OCI-M1 (cell line): ENCODE results near the gene F2RL2.
"Not testable (repeated sequence)": the region's sequence is repeated elsewhere in the genome, so short reads cannot be mapped to it uniquely, and the experiment has no call there.

Experiments used
- DNase-seq: peaks from one replicate; lab custom pipeline; 2025; lab: John Stamatoyannopoulos, UW

The F2RL2 gene

DNA sequence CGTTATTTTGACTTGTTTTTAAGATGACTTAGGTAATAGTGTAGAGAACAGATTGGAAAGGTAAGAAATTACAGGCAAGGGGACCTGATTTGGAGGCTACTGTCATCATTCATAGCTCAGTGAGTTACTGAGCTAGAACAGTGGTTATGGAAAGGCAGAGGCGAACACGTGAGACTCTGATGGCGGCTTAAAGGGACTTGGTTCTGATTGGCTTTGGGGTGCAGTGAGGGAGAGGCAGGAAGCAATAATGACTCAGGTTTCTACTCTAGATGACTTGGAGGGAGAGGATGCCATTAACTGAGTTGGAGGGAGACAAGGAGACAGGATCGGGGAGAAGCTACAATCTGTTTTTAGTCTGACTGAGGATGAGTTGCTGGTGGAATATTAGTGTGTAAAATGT lies 3.0 kb downstream of the F2RL2 start:
- DNase-seq = no peak

DNA sequence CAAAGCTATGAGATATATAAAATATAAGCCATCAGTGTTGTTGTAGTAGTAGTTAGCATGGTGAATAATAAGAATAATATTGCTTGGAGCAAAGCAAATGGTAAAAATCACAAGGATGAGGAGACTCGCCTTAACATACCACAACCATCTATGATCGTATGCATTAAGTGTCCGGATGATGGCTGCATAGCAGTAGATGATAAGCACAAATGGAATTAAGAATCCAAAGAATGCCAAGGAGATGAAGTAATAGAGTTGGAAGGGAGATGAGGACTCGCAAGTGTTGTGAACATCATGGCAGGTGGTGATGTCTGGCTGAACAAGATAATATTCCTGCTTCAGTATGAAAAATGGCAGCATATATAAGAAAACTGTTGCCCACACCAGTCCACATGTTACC lies 5.5 kb downstream of the F2RL2 start:
- no peak for DNase-seq

DNA sequence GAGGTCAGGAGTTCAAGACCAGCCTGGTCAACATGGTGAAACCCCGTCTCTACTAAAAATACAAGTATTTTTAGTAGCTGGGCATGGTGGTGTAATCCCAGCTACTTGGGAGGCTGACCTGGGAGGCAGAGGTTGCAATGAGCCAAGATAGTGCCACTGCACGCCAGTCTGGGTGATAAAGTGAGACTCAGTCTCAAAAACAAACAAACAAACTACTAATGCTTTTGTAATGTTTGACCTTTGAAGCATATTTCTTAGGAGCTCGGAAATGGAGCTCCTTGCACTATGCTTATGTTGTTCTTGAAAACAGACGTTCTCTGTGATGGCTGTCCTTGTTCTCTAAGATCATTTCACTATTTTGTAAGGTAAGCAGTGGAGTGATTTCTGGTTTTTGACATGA lies 6.0 kb downstream of the F2RL2 start:
- no peak for DNase-seq

DNA sequence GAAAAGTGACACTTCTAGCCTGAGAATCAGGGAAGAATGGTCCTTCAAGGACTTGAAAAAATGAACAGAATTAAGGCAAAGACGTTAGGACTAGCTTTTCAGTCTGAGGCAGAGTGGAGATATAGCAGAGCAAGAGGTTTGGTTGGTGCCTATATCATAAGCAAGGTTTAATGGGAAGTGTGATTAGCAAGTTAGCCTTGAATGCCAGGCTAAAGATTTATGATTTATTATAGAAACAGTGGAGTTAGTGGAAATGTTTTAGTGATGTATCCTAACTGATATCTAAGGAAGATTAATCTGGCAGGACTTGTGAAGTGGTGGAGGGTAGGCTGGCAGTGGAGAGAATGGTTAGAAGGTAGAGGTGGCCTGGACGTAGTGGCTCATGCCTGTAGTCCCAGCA lies 7.0 kb downstream of the F2RL2 start:
- no peak for DNase-seq

DNA sequence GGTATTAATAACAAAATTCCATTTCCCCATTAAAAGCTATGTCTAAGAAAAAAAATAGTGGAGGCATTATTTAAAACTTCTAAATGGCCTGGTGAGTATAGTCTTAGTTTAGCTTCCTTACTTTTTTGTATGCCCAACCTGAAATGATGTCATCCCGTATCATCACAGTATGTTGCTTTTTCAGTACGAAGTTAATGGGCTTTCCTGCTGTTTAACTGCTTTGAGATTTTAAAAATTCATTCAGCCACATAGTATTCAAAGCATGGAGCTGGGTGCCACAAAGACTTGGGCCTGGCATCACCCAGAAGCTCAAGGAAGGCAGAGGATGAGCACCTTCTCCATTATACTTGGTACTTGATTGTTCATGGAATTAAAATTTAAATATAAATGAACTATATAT lies 7.4 kb downstream of the F2RL2 start:
- no peak for DNase-seq

DNA sequence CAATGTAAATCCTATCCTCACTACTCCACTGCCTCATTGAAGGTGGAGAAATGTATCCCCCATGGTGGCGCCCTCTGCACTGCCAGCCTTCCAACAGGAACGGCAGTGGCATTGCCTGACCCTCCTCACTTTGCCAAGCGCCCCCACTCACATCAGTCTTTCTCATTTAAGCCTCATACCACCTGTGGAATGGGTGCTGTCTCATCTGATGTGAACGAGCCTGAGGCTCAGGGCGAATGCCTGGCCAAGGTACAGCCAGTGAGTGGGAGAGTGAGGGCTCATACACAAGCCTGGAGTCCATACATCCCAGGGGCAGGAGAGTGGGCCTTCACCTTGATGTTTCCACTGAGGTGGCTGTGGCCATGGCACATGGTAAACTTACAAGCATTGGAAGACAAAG lies 10.3 kb downstream of the F2RL2 start:
- no peak for DNase-seq

DNA sequence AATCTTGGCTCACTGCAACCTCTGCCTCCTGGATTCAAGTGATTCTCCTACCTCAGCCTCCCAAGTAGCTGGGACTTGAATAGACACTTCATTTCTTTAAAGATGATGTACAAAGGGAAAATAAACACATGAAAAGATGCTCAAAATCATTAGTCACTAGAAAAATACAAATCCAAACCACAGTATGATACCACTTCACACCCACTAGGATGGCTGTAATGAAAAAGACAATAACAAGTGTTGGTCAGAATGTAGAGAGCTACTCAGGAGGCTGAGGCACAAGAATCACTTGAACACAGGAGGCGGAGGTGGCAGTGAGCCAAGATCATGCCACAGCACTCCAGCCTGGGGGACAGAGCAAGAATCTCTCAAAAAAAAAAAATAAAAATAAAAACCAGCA lies 13.0 kb downstream of the F2RL2 start:
- DNase-seq = no peak

DNA sequence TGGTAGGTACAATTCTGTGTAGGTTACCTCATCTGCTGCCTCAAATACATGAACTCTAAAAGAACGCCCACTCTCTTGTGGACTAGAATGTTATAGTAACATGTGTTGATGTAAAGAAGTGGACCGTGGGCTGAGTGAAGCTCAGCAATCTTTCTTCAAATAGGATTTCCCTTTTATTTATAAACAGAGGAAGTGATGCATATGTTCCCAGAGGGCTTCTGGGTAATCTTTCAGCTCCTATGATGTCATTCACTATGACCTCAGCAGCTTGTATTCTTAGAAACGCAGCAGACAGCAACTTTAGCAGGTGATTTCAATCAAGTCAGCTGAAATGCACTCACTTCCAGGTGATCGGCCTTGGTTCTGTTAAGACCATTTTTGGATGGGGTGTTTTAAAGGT lies 14.4 kb downstream of the F2RL2 start:
- DNase-seq = peak; percentile 72

DNA sequence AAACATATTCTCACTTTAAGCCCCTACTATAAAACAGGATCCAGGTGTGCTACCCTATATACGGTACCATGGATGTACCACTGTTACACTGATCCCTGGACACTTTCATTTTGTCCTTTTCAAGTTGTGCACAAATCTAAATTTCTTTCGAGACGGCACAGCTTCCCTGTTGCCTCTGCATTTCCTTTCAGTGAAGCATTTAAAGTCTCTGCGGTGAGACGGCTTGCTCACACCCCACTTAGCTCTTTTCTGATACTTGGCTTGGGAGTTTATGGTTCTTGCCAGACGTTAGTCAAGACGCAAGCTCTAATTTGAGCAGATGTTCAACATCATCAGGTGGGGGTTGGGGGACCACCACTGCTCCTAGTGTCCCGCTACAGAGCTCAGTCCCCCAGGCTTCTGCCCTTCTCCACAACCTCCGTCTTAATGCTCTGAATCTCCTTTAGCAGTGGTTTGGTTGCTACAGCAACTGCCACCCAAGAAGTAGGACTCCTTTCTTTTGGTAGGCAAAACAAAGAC lies 15.8 kb downstream of the F2RL2 start:
- DNase-seq = no peak

DNA sequence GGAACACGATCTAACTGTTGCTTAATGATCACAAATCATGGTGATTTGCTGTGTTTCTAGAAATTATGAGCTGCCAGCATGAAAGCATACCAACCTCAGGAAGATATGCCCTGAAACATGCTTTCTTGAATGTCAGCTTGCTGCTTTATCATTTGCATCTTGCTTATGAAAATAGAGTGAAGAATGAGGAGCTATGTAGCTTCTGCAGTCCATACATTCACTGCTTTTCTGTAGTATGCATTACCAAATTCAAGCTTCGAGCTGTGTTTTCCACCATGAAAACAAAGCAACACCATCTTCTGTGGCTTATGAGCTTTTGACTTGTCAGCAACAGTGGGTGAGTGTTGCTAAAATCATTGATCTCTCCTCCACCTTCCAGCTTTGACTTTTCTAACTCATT lies 16.5 kb downstream of the F2RL2 start:
- DNase-seq = no peak

DNA sequence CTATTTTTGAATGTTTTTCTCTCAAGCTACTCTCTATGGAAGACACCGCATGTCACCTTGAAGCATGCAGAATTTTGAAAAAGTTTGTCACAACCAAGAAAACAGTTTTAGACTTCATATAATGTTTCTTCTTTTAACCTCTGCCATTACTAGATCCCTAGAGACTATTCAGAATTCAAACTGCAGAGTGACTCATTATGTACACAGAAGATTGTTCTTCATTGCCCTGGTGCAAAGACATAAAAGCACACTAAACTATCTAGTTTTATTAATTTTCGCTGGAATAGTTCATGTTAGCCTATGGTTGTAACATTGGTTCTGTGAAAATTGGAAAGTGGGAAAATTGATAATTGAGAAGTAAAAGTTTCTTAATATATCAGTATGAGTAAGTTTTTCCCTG lies 18.4 kb downstream of the F2RL2 start:
- no peak for DNase-seq

DNA sequence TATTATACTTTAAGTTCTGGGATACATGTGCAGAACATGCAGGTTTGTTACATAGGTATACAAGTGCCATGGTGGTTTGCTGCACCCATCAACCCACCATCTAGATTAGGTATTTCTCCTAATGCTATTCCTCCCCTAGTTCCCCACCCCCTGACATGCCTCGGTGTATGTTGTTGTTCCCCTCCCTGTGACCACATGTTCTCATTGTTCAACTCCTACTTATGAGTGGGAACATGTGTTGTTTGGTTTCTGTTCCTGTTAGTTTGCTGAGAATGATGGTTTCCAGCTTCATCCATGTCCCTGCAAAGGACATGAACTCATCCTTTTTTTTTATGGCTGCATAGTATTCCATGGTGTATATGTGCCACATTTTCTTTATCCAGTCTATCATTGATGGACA lies 19.2 kb downstream of the F2RL2 start:
- not testable (repeated sequence) for DNase-seq

DNA sequence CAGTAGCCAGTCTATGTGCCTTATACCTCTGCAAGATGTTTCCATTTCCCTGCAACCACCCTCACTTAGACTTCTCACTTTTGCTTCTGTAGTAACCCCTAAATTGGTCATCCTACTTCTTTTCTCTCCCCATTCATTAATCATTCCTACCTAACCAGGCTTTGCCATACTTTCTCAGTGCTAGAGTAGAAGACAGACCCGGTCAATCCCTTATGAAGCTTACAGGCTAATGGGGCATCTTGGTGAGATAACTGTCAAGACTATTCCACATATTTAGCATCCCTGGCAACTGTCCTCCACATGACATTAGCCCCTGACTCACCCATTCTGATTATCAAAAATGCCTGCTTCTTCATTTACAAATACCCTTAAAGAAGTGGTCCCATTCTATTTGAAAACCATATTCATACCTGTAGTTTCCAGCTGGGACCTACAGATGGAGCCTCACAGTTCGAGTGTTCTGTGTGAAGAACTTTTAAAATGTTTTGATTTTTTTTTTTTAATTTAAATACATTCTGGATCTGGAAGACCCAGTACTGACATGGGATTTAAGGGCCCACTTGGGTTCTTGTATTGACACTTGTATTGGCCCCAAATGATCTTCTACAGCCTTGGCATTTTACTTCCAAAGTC lies 21.0 kb downstream of the F2RL2 start:
- peak; percentile 18 for DNase-seq

DNA sequence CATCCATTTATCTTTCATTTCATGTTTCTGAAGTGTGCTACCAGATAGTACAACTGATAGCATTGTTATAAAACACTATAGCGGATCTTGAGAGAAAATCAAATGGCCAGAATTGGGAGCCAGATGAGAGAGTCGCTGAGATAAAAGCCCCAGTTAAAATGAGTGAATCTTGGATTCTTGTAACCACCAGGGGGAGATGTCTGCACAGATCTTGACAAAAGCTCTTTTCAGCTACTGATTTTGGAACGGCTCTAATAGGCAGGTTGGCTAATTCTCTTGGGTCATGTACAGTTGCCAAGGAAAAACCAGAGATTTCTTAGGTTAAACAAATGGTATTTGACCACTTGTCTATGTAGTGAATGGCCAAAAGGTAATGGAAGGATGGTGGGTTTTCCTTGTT lies 21.7 kb downstream of the F2RL2 start:
- peak; percentile 85 for DNase-seq

DNA sequence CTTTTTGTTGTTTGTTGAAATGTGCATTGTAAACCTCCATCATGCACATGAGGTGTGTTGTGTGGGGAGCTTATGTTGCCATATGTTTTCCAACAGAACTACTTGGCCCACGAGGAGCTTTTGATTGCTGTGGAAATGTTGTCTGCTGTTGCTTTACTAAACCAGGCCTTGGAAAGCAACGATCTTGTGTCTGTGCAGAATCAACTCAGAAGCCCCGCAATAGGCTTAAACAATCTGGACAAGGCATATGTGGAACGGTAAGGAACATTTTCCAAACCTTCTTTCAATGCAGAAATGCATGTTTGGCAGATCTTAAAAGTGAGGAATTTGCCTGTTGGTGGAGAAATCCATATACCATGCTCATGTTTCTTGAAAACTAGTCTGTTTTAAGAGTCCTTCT lies 22.5 kb downstream of the F2RL2 start:
- DNase-seq = no peak

DNA sequence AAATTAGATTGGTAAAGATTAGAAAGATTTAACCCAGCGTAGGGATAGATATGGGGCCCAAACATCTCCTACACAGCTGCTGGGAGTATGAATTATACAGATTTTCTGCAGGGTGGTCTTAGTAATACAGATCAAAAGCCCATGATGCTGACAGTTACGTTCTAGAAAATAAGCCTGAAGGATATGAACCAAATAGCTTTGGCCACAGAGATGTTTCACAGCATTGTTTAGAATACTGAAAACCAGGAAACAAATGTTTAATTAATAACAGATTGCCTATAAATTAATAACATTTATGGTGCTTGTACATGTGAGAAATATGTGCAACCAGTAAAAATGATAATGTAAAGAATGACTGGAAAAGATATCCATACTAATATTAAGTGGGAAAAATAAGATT lies 24.7 kb downstream of the F2RL2 start:
- DNase-seq = no peak

DNA sequence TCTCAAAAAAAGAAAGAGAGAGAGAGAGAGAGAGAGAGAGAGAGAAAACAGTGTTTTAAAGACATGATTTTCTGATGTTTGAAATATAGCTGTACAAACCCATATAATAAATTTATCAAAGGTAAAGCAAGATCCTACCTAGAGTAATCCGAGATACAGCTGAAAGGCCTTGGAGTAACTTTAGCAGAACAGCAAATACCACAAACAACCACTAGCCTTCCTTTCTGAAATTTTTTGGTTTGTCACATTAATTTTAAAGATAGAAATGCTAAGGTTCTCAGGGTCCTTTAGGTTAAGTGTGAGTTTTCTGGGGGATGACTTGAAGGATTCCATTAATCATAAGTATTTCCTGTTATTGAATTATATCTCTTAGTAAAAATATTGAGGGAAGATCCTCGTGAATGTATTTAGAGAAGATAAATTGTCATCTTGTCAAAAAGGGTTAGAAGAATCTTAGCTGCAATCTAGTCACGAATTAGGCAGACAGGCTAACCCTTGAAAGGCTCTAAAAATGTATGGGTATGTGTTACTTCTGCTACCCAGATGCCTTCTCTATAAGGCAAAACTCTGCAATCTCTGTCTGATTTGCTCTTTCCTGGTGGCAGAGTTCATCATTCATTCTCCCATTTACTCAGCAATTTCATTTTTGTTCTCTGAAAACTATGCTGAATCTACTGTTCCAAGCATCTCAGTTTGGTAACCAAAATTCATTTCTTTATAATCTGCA lies 27.3 kb downstream of the F2RL2 start:
- no peak for DNase-seq

DNA sequence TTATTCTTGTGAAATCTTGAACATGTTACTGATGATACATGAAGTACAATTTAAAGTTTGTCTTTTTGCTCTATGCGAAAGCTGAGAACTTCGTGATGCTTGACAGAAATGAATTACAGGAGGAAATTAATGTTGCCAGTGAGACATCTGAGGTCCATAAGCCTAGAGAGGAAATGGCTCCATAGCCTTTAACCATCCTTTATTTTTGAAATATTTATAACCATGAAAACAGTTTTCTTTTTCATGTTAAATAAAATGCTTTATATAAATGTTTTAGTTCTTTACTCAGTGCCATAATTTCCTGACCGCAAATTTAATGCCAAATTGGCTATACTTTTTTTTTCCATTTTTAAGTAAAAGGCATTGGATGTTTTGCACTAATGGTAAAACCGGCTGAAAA lies 29.1 kb downstream of the F2RL2 start:
- DNase-seq = no peak

DNA sequence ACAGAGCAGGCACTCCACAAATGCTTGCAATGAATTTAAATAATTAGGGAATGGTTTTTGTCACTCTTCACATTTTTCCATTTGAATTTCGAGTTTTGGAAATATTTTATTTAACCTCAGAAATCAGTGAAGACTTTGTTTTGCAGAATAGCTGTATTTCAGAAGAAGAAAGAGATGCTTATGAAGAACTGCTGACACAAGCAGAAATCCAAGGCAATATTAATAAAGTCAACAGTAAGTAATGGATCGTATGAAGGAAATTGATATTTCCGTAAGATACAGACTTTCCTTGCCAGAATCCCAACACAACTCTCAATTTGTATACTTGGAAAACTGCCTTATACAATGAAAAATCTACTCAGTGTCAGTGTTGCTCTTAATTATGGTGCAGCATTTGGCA lies 30.5 kb downstream of the F2RL2 start:
- no peak for DNase-seq

DNA sequence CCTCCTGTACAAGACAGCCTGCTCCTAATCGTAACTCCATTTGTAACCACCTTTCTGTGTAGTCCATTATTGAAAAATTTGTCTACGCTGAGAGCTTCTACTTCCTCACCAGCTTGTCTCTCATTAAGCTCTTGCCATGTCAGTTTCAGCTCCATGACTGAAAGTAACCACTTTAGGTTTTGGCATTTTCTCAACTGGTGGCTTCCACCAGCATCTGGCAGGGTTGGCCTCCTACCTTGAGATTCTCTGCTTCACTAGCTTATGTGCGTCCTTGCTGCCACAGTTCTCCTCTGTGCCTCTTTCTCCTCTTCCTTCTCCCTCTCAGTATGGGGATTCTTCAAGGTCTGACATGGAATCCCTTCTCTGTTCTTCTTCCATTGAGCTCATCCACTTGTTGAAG lies 31.8 kb downstream of the F2RL2 start:
- DNase-seq = no peak

DNA sequence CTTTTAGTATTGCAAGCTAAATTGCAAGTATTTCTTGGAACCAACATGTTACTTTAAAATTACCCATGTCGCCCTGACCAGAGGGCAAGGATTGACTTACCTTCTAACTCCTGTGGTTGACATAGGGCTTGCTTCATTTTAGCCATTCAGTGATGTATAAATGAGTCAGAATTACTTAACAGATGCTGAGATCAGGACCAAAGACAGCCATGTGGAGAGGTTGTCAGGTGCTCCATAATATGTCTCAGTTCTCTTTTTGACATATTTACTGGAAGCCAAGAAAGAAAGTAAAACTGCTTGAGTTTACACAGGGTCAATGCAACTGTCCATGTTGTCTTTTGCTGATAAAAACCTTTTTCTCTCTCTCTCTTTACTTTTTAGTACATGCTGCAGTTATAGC lies 33.2 kb downstream of the F2RL2 start:
- DNase-seq = peak; percentile 52

DNA sequence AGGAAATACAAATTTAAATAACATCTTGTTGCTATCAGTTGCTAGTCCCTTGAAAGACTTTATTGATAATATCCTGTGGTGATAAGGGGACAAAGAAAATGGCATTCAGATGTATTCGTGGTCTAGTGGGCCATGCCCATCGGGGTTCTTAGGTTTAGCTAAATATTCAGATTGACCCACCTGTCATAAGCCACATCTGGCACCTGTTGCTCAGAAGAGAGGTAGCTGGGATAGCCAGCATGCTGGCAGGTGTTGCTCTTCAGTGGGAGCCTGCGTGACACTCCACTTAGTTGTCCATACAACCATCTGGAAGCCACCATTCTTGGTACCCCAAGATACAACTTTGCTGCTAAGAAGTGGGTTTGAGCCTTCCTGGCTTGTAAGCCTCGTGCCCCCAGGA lies 36.7 kb downstream of the F2RL2 start:
- no peak for DNase-seq

DNA sequence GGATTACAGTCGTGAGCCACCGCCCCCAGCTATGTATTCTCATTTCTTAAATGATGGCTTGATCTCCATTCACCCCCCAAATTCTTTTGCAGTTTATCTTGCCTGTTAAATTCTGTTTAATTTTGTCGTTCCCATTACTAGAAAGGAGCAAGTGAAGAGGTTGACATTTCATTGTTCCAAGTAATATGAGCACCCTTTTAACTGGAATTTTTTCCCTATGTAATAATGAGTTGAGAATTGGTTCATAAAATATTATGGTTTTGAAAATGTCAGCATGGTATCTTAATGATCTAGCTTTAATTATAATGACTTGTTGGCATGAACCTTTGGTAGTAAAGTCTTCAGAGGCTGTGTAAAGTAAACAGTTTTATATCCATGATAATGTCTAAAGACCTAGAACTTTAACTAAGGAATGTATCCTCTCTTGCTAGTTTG lies 37.4 kb downstream of the F2RL2 start:
- no peak for DNase-seq
